ACHN (cell line): Measurements from ENCODE around the gene MOB2.

Source experiments
- DNase-seq: peaks from one replicate; pipeline ENCODE4 v3.0.0-alpha.2; 2015
- in situ Hi-C: cut with HindIII; loops from 2 replicates; pipeline ENCODE4 v1.10.0; 2017; ENCODE audit warnings: low sequenced_read_pairs, low pct_ligation_motif_present, low pct_unique_long_range_greater_than_20kb

Gene MOB2

DNA sequence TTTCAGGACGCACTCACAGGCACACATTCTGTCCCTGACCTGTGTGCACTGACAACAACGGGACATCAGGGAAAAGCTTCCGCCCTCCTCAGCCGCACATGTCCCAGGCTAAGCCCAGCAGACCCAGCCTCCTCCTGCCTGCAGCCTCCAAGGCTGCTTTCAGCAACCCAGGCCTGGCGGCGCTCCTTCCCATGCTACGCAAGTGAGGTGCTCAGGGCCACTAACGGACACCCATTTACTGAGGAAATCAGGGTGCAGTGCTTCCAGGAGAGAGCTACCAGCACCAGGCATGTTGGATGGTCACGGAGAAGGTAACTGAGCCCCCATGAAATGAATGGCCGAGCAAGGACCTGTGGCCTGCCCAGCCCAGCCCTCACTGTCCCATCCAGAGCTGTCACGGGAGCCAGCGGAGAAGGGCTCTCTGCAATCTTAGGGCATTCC is 6.9 kb downstream of the MOB2 start:
- DNase-seq = no peak
- in situ Hi-C loops = no loop called here

DNA sequence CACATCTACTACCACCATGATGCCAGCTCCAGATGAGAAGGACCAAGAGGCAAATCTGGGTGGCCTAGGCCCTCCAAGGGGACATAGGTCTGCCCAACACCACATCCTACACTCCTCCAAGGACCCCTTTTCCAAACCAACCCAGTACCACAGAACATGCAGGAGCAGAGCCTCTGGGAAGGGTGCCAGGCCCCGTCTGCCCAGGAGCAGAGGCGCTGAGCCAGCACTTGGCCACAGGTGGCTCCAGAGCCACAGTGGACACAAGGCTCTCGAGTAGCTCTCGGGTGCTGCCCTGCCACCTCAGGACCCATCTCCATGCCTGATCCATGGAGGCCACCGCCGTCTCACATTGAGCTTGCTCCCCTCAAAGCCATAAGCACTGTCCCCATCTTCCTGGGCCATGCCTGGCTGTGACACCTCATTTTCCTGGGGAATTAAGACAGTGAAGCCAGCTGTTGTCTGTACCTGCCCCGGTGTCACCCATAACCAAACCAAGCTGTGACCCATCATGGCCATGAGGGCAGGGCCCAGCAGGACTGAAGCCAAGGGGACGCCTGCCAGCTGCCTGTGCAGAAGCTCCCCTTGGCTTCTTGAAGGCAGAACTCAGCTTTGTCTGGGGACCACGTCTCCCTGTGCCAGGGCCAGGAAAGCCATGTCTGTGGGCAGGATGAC is 7.4 kb downstream of the MOB2 start:
- in situ Hi-C loops = no loop called here
- DNase-seq = no peak

DNA sequence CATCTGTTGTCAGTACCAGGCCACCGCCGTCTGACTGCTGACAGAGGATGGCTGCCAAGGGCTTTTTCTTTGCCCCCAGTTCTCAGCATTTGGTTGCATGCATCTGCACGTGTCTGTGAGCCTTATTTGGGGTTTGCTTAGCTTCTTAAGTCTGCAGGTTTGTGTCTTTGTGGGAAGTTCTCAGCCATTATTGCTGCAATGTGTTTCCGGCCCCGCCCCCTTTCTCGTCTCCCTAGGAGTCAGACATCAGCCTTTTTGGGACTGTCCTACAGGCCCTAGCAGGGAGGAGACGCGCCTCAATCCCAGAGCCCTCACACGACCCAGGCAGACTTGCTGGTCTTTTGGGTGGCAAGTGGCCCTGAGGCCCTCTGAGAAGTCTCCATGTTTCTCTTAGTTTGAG is 8.0 kb downstream of the MOB2 start:
- DNase-seq = no peak
- in situ Hi-C loops = no loop called here

DNA sequence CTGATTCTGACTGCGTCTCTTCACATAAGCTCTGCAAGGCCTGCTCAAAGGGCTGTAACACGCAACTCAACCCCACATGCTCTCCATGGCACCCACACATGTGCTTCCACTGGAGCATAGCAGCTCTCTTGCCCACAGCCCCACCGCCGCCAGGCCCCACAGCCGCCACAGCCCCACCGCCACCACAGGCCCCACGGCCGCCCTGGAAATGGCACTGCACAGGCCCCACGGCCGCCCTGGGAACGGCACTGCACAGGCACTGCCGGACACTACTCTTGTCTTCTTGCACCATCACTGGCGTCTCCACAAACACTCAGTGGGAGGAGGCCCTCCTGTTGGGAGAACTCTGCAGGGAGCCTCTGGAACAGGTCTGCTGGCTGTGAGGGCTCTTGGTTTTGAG is 8.6 kb downstream of the MOB2 start:
- in situ Hi-C loops = no loop called here
- DNase-seq = no peak

DNA sequence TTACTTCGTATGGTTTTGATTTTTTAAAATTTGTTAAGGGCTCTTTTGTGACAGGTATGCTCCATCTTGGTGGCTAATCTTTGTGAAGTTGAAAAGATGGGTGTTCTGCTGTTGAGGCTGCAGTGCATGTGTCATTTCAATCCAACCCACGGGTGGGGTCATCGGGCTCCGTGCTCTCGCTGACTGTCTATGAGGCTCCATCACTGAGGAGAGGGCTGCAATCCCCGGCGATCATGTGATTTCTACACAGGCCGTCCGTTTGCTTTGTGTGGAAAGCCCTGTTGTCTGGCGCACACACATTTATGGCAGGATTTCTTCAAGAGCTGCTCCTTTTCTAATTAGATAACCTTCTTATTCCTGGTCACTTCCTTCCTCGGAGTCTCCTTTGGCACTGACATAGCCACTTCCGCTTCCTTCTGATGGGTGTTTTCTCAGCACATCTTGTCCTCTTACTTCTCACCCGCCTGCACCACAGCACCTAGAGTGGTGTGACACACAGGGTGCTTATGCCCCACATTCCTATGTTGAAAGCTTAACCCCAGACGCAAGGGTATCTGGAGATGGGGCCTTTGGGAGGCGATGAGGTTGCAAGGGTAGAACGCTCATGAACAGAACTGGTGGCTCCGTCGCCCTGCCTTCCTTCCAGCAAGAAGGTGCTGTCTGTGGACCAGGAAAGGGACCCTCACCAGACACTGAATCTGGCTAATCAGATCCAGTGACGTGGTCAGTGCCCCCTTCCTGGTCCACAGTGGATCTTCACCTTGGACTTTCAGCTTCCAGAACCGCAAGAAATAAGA is 9.4 kb downstream of the MOB2 start:
- DNase-seq = no peak
- in situ Hi-C loops = no loop called here

DNA sequence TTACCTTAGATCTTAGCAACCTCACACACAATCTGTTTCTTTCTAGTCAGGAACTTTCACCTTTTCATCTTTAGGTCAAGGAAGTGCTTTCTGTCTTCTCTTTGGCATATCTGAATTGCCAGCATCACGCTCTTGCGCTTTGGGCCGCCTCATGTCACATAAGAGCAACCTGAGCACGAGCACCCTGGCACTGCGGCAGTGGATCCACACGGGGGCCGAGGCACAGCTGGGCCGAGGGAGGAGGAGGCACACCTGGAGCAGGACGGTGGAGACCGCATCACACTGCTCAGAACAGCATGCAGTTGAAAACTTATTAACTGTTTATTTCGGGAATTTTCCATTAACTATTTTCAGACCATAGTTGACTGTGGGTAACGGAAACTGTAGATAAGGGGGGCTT is 10.7 kb downstream of the MOB2 start:
- no peak for DNase-seq
- in situ Hi-C loops = no loop called here

DNA sequence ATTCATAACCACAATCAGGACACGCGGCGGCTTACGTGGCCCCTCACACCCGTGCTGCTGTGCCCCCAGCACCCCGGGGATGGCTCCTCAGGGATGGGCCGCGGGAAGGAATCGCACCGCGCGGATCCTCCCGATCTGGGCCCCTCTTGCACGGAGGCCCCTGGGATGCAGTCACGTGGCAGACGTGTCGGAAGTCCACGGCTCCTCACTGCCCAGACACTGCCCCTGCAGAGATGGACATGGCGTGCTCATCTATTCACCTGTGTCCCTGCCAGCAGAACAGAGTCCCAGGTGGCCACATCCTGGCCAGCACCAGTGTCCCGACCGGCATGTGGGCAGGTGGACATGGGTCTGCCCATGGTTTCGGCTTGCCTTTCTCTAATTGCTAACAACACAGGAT is 12.8 kb downstream of the MOB2 start:
- DNase-seq = no peak
- in situ Hi-C loops = no loop called here

DNA sequence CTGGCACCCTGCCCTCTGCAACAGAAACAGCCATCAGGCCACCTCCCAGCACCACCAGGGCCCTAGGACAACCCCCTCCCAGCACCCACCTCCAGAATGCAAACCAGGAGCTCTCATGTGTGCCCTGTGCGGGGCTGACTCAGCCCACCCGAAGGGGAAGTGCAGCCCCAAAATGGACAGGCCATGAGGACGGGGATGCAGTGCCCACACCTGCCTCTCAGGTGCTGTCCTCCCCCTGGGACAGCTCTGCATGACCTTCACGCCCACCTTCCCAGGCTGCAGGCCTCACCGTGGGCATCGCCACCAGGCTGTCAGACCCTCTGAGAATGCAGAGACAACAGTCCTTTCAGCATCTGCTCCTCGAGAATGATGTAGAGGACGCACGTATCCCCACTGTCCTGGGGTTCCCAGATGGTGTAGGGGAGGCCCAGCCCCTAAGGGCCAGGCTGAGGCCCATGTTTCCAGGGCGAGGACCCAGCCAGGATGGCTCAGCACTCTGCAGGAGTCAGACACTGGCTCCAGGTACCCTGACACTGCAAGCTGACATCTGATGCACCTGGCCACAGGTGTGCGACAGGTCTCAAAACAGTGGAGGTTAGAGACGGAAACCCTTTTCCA is 13.5 kb downstream of the MOB2 start:
- in situ Hi-C loops = no loop called here
- no peak for DNase-seq

DNA sequence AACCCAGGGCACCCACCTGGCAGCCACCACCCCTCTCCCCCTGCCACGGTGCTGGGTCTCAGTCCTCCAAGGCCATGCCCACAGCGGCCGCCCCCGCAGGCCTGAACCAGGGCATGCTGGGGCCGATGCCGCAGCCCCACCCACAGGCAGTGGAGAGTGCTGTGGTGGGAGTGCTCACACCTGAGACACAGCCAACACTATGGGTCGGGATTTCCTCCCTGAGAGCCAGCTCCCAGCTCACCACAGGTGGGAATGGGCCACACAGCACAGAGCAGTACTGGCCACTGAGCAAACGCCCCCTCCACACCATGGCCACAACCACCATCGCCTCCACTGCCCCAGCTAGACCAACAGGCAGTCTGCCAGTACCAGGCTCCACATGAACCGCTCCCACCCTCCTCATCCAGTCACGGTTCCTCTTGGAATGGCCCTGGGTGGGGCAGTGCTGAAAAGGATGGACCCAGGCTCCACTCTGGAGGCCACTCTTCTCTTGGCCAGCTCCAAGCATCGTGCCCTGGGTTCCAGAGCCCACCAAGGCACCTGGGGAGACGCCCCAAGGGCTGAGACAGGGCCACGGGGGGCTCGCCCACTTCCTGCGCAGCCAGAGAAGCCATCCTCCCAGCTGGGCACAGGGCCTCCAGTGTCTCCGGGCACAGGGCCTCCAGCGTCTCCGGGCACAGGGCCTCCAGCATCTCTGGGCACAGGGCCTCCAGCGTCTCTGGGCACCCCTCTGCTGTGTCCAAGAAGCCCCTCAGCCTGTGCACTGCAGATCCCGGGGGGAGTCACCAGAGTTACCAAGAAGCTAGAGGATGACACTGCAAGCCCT is 14.2 kb downstream of the MOB2 start:
- in situ Hi-C loops = no loop called here
- no peak for DNase-seq

DNA sequence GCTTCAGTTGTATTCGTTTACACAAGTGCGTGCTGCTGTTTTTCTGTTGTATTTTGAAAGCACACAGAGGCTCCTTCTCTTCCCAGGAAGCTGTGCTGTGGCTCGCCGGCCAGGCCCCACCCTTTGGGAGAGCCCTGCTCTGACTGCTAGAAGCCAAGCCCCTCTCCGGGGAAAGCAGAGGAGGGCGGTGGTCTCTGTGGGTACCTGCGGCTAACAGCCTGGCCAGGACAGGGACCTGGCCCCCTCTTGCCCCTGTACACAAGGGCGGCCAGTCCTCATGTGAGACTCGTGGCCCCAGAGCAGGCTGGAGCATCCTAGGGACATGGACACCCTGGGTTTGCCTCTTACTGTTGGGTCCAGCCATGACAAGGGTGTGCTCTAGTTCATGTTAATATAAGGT is 14.8 kb downstream of the MOB2 start:
- in situ Hi-C loops = no loop called here

DNA sequence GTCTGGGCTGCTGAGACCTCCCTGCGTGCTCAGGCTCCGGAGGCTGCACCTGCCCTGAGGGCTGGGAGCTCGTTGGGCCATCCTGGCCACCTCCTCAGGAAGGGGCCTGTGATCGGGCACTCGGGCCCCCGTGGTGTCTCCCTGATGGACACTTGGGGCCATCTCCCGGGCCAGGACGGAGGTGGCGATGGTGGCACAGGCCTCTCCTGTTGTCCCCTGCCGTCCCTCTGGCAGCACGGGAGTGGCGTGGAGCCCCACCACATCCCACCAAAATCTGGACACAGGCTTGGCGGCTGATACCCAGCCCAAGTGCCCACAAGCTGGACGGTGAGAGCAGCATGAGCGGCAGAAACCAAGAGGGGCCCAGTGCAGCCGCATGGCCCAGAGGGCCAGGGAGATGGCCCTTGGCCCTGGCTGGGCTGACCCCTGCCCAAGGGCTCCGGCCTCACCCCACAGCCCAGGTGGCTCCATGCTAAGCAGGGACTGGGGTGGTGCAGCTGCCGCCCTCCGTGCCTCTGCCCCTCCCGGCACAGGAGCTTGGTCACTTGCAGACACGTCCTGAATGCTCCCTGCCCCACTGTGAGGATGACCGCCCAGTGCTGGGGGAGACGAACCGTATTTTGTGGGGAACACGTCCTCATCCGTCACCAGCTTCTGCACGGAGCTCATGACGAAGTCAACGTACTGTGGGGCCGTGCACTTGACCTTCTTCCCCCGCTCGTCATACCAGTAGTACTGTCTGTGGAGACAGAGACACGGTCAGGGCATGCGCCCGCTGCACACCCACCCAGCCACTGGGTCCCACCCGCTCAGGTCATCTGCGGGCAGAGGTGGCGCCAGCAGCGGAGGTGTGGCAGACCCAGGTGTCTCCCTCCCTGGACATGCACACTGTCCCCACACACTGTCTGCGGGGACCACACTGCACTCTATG is 15.6 kb downstream of the MOB2 start:
- DNase-seq = no peak
- in situ Hi-C loops = no loop called here

More for the DNA sequence above, 14.8 kb downstream of the MOB2 start:
- DNase-seq = no peak

DNA sequence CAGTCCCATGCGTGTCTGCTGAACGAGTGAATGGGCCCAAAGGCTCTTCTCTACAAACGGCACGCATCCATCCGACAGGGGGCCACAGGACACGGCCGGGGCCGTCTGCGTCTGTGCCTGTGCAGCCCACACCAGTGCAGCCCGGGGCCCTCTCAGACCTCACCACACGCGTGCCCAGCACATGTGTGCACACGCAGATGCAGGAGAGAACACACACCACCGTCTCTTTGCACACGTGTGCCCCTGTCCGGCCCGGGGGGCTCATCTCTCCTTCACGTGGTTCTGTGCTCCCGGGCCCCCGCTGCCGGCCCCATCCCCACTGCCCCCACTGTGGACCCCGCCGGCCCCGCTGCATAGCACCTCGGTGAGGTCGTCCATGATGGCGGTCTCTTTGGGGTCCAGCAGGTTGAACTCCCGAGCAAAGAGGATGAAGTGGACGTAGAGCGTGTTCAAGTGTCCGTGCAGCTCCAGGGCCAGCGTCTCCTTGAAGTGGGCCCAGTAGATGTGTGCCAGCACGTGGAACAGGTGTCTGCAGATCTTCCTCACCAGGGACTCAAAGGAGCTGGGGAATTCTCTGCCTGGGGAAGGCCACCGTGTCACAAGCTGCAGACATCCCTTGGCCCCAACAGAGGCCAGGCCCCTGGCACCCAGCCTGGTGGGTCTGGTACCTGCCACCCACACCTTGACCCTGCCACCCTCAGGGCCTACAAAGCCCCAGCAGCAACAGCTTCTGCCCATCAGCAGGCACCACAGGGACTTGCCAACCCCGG is 16.5 kb downstream of the MOB2 start:
- no peak for DNase-seq

DNA sequence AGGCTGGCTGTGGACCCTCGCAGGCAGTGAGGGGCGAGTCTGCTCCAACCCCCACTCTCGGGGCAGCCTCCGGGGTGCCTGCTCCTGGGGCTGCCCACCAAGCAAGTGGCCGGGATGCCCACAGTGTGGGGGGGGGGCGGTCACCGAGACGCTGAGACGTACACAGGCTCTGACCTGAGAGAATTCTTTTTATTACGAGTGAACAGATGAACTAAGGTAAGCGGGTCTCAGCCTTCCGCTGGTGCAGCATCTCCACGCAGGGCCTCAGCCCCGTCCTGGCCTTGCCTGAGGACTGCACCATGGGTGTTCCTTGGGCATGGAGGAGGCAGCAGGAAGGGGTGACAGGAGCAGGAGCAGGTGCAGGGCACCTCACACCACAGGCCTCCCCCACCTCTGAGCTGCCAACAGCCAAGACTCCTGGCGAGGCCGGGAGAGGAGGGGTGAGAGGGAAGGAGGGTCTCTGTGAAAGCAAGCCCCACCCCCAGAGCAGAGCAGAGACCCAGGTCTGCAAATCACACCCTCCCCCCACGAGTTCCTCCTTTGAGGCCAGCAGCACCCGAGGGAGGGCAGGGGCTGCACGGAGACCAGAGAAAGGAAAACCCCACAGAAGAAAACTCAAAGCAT is 17.2 kb downstream of the MOB2 start:
- in situ Hi-C loops = no loop called here

More for the DNA sequence above, 16.5 kb downstream of the MOB2 start:
- in situ Hi-C loops = no loop called here

DNA sequence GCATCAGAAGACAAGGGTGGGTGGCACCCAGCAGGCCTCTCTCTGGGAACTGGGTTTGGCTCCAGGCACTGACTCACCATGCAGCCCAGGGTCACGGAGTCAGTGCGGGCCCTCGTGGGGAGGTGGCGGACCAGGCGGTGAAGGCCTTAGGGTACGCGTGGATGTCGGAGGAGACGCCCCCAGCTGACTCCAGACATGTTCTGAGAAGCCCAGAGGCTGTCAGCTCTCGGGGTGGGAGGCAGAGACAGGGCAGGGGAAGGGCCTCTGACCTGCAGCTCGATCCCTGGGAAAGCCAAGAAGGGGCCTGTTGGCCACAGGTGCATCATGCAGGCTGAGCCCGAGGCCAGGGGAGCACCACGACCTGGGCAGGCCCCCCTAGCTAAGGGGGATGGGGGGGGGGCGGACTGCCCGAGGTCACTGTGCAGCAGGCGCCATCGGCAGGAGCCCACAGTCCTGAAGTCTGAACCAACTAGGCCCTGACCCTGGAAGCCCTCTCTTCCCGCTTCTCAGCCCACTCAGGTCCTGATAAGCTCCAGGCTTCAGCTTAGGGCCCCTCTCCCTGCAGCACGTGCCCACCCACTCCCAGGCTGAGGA is 18.0 kb downstream of the MOB2 start:
- DNase-seq = no peak
- in situ Hi-C loops = no loop called here

More for the DNA sequence above, 17.2 kb downstream of the MOB2 start:
- DNase-seq = no peak

DNA sequence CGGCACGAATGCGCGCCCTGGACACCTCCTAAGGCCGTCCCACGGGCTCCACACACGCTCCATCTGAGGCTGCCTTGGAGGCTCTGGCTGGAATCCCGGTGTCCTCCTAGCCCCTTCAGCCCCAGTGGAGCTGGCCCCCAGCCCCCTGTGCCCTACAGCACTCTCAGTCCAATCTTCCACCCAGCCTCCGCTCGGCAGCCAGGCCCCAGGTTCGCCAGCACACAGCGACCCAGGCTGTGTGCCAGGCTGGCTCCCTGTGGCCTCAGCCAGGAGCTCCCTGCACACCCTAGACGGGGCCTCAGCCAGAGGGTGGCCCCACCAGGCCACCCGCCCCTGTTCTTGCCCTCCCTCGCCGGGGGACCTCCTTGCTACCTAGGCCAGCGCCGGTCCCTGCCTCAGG is 18.6 kb downstream of the MOB2 start:
- DNase-seq = no peak
- in situ Hi-C loops = no loop called here

DNA sequence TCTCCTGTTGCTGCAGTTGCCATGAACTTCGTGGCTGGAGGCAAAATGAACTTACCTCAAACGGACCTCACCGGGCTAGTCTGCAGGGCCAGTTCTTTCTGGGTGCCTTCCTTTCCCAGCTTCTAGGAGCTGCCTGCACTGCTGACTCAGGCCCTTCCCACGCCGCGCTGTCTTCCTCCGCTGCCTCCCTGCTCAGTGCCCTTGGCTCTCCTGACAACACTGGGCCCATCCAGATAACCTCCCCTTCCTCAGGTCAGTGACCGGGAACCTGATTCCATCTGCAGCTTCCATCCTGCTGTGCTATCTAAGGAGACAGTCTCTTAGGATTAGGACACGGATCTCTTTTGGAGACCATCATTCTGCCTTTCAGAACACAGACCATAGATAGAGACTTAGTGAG is 19.3 kb downstream of the MOB2 start:
- in situ Hi-C loops = no loop called here
- DNase-seq = no peak

DNA sequence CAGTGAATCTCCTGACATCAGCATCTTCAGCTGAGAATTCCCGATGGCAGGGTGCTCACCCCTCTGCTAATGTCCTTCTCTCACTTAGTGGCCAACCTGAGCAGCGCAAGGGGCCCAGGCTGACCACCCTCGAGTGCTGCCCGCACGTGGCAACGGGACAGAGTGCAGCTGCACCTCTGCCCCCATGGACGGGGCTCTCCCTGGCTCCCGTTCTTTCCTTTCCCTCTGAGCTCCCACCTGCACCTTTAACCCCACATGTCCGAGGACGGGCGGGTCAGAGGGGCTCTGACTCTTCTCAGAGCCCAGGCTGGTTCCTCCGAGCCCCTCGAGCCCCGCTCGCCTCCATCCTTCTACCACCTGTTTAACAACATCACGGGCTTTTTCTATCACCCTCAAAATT is 19.8 kb downstream of the MOB2 start:
- no peak for DNase-seq
- in situ Hi-C loops = no loop called here
